Psoas muscle (tissue), 8 donors: ENCODE measurements around the gene SSBP3. TPM values are rescaled to one million over a fixed set of nuclear protein-coding genes. Genes with fewer than 3 reads are reported as not detected.

Experiments used
- ATAC-seq, 4 donors: fragments of 200-7000 bp; cut with Tn5 transposase; one replicate each; pipeline ENCODE4 v1.9.1; 2020; ENCODE audit warnings: moderate library complexity in 3 of 4, mild to moderate bottlenecking in 2 of 4
- DNase-seq, 2 donors: peaks; one replicate each; pipeline ENCODE4 v3.0.0-alpha.2; 2020
- H3K27ac ChIP-seq: fragments of 200-600 bp; one replicate; pipeline ENCODE4 v1.8.0; 2022
- H3K27me3 ChIP-seq, 3 donors: fragments of 200-600 bp in 1 of 3; one replicate each; pipeline versions ENCODE4 v1.6.1 to v1.8.0; 2013 to 2022; ENCODE audit warnings: low read length in 2 of 3, mild to moderate bottlenecking in 2 of 3, moderate library complexity in 1 of 3; ENCODE audit not compliant: insufficient read depth in 3 of 3
- H3K36me3 ChIP-seq, 2 donors: fragments of 200-600 bp in 1 of 2; one replicate each; pipeline versions ENCODE4 v1.6.1 to v1.8.0; 2013 to 2022; ENCODE audit warnings: low read depth in 1 of 2, mild to moderate bottlenecking in 1 of 2, moderate library complexity in 1 of 2; ENCODE audit not compliant: insufficient read depth in 1 of 2
- H3K4me1 ChIP-seq: fragments of 200-600 bp; one replicate; pipeline ENCODE4 v1.8.0; 2022
- H3K4me3 ChIP-seq: fragments of 200-600 bp; one replicate; pipeline ENCODE4 v1.8.0; 2022; ENCODE audit warnings: mild to moderate bottlenecking
- H3K9me3 ChIP-seq: fragments of 200-600 bp; one replicate; pipeline ENCODE4 v1.8.0; 2022
- WGBS, 3 donors: extraction: QIAGEN DNeasy Blood & Tissue Kit; methylation state at CpG; one replicate each; pipeline versions ENCODE4 v1.1.6 to v1.1.7; 2013; 5-methylcytosine and 5-hydroxymethylcytosine counted together
- intact Hi-C, 2 donors: fragments of 100-400 bp; cut with DNase I; formaldehyde crosslinking; loops; one replicate each; pipeline versions ENCODE4 v1.11.0 to v1.14.2; 2022
- polyA plus RNA-seq, 3 donors: library from polyadenylated mRNA; stranded (reverse); fragments of 200-250 nt; gene quantifications; one replicate each; pipeline ENCODE4 v1.2.3, GENCODE V29; 2013
- total RNA-seq, 4 donors: library from RNA; stranded (reverse); fragmentation: NEBNext Ultra II Directional in 2 of 4; extraction: Animal tissue kit (Norgen Biotek cat#: 25700) in 2 of 4; gene quantifications; one replicate each; pipeline versions ENCODE4 v1.2.1 to v1.2.4, GENCODE V29; 2021 to 2023
- TF ChIP-seq, protein P1 (sequence below): fragments of 200-600 bp; IDR thresholded peaks from one replicate; pipeline ENCODE4 v1.8.0; 2022; ENCODE audit warnings: antibody characterized with exemption
- donor health status: healthy with polysubstance abuse.
- donor health status: DM: no; HTN: no; CAD: no; lungs with moderate emphysema.
- donor health status: Bipolar disorder and iron deficiency.
- donor health status: healthy.
- donor health status: DM: yes; HTN: yes; CAD: no.
- donor health status: DM: no; HTN: no; CAD: no.
- donor health status: DM: no; HTN: no; CAD: no.
- donor health status: DM: yes; HTN: yes; CAD: no.

Gene SSBP3
- total and polyA plus RNA-seq, 7 donors, result 7.9 to 24.2 (median 21.6) TPM

DNA sequence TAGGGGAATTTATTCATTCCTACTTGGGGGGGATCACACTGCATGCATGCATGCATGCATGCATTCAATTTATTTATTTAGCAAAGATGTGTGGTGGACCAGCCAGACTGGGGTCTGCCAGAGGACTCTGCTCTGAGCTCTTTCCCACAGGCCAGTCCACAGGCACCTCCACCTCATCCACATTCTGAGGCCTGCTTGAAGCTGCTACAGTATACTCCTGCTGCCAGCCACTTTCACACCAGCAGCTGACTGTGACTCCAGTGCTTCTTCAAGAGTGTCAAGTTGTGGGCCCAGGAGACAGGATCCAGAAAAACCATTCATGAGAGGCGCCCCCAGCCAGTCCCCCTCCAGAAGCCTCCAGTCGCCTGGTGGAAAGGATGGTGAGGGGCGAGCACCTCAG lies 30.9 kb downstream of the SSBP3 start:
- H3K4me1 ChIP-seq, result peaks cover 98% of the 10 kb centered on the region
- no peak overlapping the region for H3K4me3 ChIP-seq
- no peaks in the 10 kb centered on the region for H3K27me3 ChIP-seq
- DNase-seq, result no peak
- TF ChIP-seq, protein P1, sequence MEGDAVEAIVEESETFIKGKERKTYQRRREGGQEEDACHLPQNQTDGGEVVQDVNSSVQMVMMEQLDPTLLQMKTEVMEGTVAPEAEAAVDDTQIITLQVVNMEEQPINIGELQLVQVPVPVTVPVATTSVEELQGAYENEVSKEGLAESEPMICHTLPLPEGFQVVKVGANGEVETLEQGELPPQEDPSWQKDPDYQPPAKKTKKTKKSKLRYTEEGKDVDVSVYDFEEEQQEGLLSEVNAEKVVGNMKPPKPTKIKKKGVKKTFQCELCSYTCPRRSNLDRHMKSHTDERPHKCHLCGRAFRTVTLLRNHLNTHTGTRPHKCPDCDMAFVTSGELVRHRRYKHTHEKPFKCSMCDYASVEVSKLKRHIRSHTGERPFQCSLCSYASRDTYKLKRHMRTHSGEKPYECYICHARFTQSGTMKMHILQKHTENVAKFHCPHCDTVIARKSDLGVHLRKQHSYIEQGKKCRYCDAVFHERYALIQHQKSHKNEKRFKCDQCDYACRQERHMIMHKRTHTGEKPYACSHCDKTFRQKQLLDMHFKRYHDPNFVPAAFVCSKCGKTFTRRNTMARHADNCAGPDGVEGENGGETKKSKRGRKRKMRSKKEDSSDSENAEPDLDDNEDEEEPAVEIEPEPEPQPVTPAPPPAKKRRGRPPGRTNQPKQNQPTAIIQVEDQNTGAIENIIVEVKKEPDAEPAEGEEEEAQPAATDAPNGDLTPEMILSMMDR, result no peak
- intact Hi-C loops, result no loop called here
- ATAC-seq, result no peak
- H3K9me3 ChIP-seq, result no peaks in the 10 kb centered on the region
- no peaks in the 10 kb centered on the region for H3K36me3 ChIP-seq
- WGBS, 3 donors, result 88 to 98% (median 95%) methylated on average over 3 of the region's 3 CpGs
- peak overlapping the region; percentile 41 for H3K27ac ChIP-seq

DNA sequence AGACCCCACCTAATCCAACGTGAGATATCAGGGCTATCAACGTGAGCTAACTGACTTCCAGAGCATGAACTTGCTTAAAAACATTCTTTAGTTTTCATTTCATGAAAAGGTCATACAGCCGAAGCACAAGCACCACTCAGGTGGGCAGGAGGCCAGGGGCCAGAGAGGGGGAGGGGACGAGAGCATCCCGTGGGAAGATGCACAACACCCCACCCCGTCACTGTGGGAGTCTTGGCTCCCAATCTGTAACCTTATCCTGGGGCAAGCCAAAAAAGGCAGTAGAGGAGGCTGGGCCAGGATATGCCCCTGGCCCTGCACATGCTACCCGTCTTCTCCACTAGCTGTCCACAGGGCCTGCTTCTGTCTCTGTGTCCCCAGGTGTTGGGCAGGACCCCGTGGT lies 31.4 kb downstream of the SSBP3 start:
- no peak overlapping the region for H3K27ac ChIP-seq
- no peaks in the 10 kb centered on the region for H3K27me3 ChIP-seq
- no peak overlapping the region for H3K4me3 ChIP-seq
- H3K9me3 ChIP-seq, result no peaks in the 10 kb centered on the region
- no peak for DNase-seq
- H3K36me3 ChIP-seq, result no peaks in the 10 kb centered on the region
- WGBS, 3 donors, result 20 to 33% (median 23%) methylated on average over 8 of the region's 8 CpGs
- intact Hi-C loops, result no loop called here
- ATAC-seq, result peak; percentile 17 to 43 (median 38)
- TF ChIP-seq, protein P1, result no peak
- peaks cover 98% of the 10 kb centered on the region for H3K4me1 ChIP-seq

DNA sequence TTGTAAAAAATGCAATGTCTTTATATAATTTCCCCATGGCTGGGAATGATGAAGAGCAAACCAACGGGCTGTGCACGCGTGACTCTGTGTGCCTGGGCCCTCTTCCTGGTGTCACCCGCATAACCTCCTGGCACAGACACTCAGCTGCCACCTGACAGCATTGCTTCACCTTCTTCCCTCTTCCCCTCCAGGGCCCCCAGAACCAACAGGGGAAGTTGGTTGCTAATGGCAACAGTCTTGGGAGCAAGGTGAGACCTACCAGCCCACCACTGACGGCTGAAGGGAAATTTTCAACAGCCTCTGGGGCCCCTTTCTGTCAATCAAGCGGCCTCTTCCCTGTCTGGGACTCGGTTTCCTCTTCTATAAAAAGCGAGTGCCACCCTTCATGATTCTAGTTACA lies 33.2 kb downstream of the SSBP3 start:
- WGBS, 3 donors, result 58 to 75% (median 67%) methylated on average over 8 of the region's 8 CpGs
- no peak for DNase-seq
- H3K36me3 ChIP-seq, result no peaks in the 10 kb centered on the region
- TF ChIP-seq, protein P1, result no peak
- H3K9me3 ChIP-seq, result no peaks in the 10 kb centered on the region
- H3K27ac ChIP-seq, result no peak overlapping the region
- H3K27me3 ChIP-seq, result no peaks in the 10 kb centered on the region
- intact Hi-C loops, result no loop called here
- H3K4me3 ChIP-seq, result no peak overlapping the region
- H3K4me1 ChIP-seq, result peaks cover 82% of the 10 kb centered on the region
- peak in 2 of 4 donors; percentile 37 to 40 for ATAC-seq

DNA sequence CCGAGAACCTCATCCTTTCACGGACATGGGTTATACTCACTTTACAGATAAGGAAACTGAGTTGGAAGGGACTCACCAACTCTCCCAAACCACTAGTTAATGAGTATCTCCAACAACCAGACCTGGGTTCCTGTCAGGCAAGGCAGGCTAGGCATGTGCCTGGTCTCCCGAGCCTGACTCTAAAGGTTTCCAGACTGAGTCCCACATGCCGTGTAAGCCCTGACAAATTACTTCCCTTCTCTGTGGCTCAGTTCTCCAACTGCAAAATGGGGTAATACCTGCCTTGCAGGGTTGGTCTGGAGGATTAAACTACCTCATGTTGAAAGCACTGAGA lies 34.3 kb downstream of the SSBP3 start:
- H3K4me1 ChIP-seq, result peaks cover 80% of the 10 kb centered on the region
- H3K27me3 ChIP-seq, result no peaks in the 10 kb centered on the region
- no peaks in the 10 kb centered on the region for H3K9me3 ChIP-seq
- TF ChIP-seq, protein P1, result no peak
- H3K4me3 ChIP-seq, result no peak overlapping the region
- peak overlapping the region; percentile 14 for H3K27ac ChIP-seq
- H3K36me3 ChIP-seq, result no peaks in the 10 kb centered on the region
- 47 to 85% (median 55%) methylated on average over 4 of the region's 4 CpGs for WGBS, 3 donors
- DNase-seq, result no peak
- no peak for ATAC-seq
- intact Hi-C loops, result no loop called here
